M059J (cell line): ENCODE data around the gene ITGBL1. TPM values are rescaled to one million over a fixed set of nuclear protein-coding genes. Genes with fewer than 3 reads are reported as not detected.

Experiments
- DNase-seq: peaks from one replicate; pipeline ENCODE4 v3.0.0-alpha.2; 2012; ENCODE audit warnings: low read depth
- total RNA-seq: library from RNA; depleted of rRNA; stranded (reverse); fragments of >200 nt; shearing (Covaris generic); gene quantifications from 2 replicates; pipeline ENCODE4 v1.2.3, GENCODE V29; 2014

Gene ITGBL1
- total RNA-seq, 1 experiment from 2014 or later: 21.4 TPM

- peak; percentile 36 for DNase-seq
These were observed 174.6 kb downstream of the ITGBL1 start for GRCh38 chr13:101626925-101627555.

- DNase-seq: peak; percentile 38
These were observed 175.1 kb downstream of the ITGBL1 start for GRCh38 chr13:101627556-101627943.

- DNase-seq: no peak
These were observed 176.4 kb downstream of the ITGBL1 start for GRCh38 chr13:101628900-101629299.

- DNase-seq: no peak
These were observed 178.9 kb downstream of the ITGBL1 start for GRCh38 chr13:101631395-101631794.

- DNase-seq: no peak
These were observed 181.7 kb downstream of the ITGBL1 start for GRCh38 chr13:101634142-101634541.

- DNase-seq: peak; percentile 16
These were observed 187.2 kb downstream of the ITGBL1 start for GRCh38 chr13:101639711-101640110.

- peak; percentile 88 for DNase-seq
These were observed 188.4 kb downstream of the ITGBL1 start for GRCh38 chr13:101640788-101641400.

- no peak for DNase-seq
These were observed 193.4 kb downstream of the ITGBL1 start for GRCh38 chr13:101645871-101646270.

- DNase-seq: no peak
These were observed 195.3 kb downstream of the ITGBL1 start for GRCh38 chr13:101647760-101648159.

GRCh38 chr13:101648766-101649487 is 196.5 kb downstream of the ITGBL1 start:
- no peak for DNase-seq

- DNase-seq: peak; percentile 77
These were observed 197.1 kb downstream of the ITGBL1 start for GRCh38 chr13:101649488-101650126.

GRCh38 chr13:101654883-101655282 is 202.4 kb downstream of the ITGBL1 start:
- DNase-seq: peak; percentile 5

- DNase-seq: no peak
These were observed 203.0 kb downstream of the ITGBL1 start for GRCh38 chr13:101655435-101655834.

GRCh38 chr13:101660711-101661110 is 208.2 kb downstream of the ITGBL1 start:
- no peak for DNase-seq

GRCh38 chr13:101661839-101662238 is 209.4 kb downstream of the ITGBL1 start:
- peak; percentile 6 for DNase-seq

- peak; percentile 34 for DNase-seq
These were observed 221.1 kb downstream of the ITGBL1 start for GRCh38 chr13:101673360-101674105.

- peak; percentile 16 for DNase-seq
These were observed 229.4 kb downstream of the ITGBL1 start for GRCh38 chr13:101681834-101682233.

- no peak for DNase-seq
These were observed 233.5 kb downstream of the ITGBL1 start for GRCh38 chr13:101686003-101686402.

GRCh38 chr13:101690871-101691270 is 238.4 kb downstream of the ITGBL1 start:
- no peak for DNase-seq

- DNase-seq: no peak
These were observed 238.9 kb downstream of the ITGBL1 start for GRCh38 chr13:101691341-101691860.

- DNase-seq: no peak
These were observed 243.5 kb downstream of the ITGBL1 start for GRCh38 chr13:101695870-101696516.
